Right atrium auricular region (tissue), 2 donors: ENCODE measurements around the gene SLC25A27. TPM values are rescaled to one million over a fixed set of nuclear protein-coding genes. Genes with fewer than 3 reads are reported as not detected.

Experiments
- DNase-seq: peaks from one replicate; pipeline ENCODE4 v3.0.0-alpha.2; 2019; ENCODE audit warnings: low spot score
- H3K27ac ChIP-seq, 2 donors: fragments of 200-600 bp; sonication (generic); 1 replicate in 1 of 2; 2 replicates in 1 of 2; pipeline ENCODE4 v1.5.1; 2016 to 2019
- H3K27me3 ChIP-seq, 2 donors: fragments of 200-600 bp; sonication (generic); one replicate each; pipeline versions ENCODE4 v1.5.1 to v1.6.0; 2017 to 2019
- H3K36me3 ChIP-seq: fragments of 200-600 bp; sonication (generic); one replicate; pipeline ENCODE4 v1.5.1; 2016
- H3K4me1 ChIP-seq, 2 donors: fragments of 200-600 bp; sonication (generic); one replicate each; pipeline versions ENCODE4 v1.5.1 to v1.6.0; 2017 to 2019
- H3K4me3 ChIP-seq, 2 donors: fragments of 200-600 bp; sonication (generic); 1 replicate in 1 of 2; 2 replicates in 1 of 2; pipeline ENCODE4 v1.5.1; 2017 to 2019; ENCODE audit warnings: mild to moderate bottlenecking in 1 of 2, moderate library complexity in 1 of 2
- H3K9me3 ChIP-seq, 2 donors: fragments of 200-600 bp; sonication (generic); one replicate each; pipeline ENCODE4 v1.5.1; 2019
- CTCF ChIP-seq, 2 donors: fragments of 200-600 bp; sonication (generic); IDR thresholded peaks; one replicate each; pipeline ENCODE4 v1.5.1; 2019; ENCODE audit warnings: antibody characterized with exemption in 2 of 2
- total RNA-seq, 2 donors: library from RNA; depleted of rRNA; stranded (reverse); fragments of >200 nt; gene quantifications; one replicate each; pipeline ENCODE4 v1.1.0, GENCODE V29; 2016

The SLC25A27 gene
- total RNA-seq, 2 donors from 2014 or later = 6.2 to 7.5 TPM

GRCh38 chr6:46706464-46706863 is 53.7 kb downstream of the SLC25A27 start:
- no peaks in the 10 kb centered on the region for H3K27me3 ChIP-seq
- DNase-seq = no peak
- H3K27ac ChIP-seq = no peak overlapping the region
- TF ChIP-seq CTCF (IDR thresholded peaks at IDR 0.05) = no peak
- H3K36me3 ChIP-seq = no peaks in the 10 kb centered on the region
- H3K4me3 ChIP-seq = no peak overlapping the region
- H3K4me1 ChIP-seq = no peaks in the 10 kb centered on the region
- no peaks in the 10 kb centered on the region for H3K9me3 ChIP-seq

GRCh38 chr6:46711491-46711890 is 58.7 kb downstream of the SLC25A27 start:
- DNase-seq = no peak
- no peak for TF ChIP-seq CTCF (IDR thresholded peaks at IDR 0.05)
- H3K36me3 ChIP-seq = no peaks in the 10 kb centered on the region

GRCh38 chr6:46715141-46715540 is 62.4 kb downstream of the SLC25A27 start:
- Histone ChIP-seq H3K36me3 (no peaks in the 10 kb centered on the region), H3K4me1 (no peaks in the 10 kb centered on the region), H3K27me3 (no peaks in the 10 kb centered on the region), H3K4me3 (no peak overlapping the region), H3K27ac (no peak overlapping the region), H3K9me3 (no peaks in the 10 kb centered on the region)
- TF ChIP-seq CTCF (IDR thresholded peaks at IDR 0.05) = no peak
- DNase-seq = no peak

More at GRCh38 chr6:46711491-46711890, 58.7 kb downstream of the SLC25A27 start:
- Histone ChIP-seq H3K27me3 (no peaks in the 10 kb centered on the region), H3K4me3 (no peak overlapping the region), H3K9me3 (no peaks in the 10 kb centered on the region), H3K27ac (no peak overlapping the region), H3K4me1 (no peaks in the 10 kb centered on the region)

- H3K27ac ChIP-seq = no peak overlapping the region
- DNase-seq = no peak
- H3K4me1 ChIP-seq = no peaks in the 10 kb centered on the region
- no peaks in the 10 kb centered on the region for H3K36me3 ChIP-seq
- H3K27me3 ChIP-seq = no peaks in the 10 kb centered on the region
- H3K9me3 ChIP-seq = no peaks in the 10 kb centered on the region
- H3K4me3 ChIP-seq = no peak overlapping the region
- no peak for TF ChIP-seq CTCF (IDR thresholded peaks at IDR 0.05)
Observed at GRCh38 chr6:46719099-46719498, 66.3 kb downstream of the SLC25A27 start.

GRCh38 chr6:46720401-46720800 is 67.6 kb downstream of the SLC25A27 start:
- TF ChIP-seq CTCF (IDR thresholded peaks at IDR 0.05) = no peak
- Histone ChIP-seq H3K4me3 (no peak overlapping the region), H3K27ac (no peak overlapping the region), H3K27me3 (no peaks in the 10 kb centered on the region), H3K4me1 (no peaks in the 10 kb centered on the region), H3K9me3 (no peaks in the 10 kb centered on the region), H3K36me3 (no peaks in the 10 kb centered on the region)
- DNase-seq = no peak

Other genes with a start within 250 kb of the SLC25A27 start
- gene RCAN2, start 161.5 kb upstream of the SLC25A27 start, total RNA-seq = 100 to 1,000 TPM in 1 of 2 donors, 10 to 100 TPM in 1; 96.5 to 210 TPM
- 1 to 10 TPM; 6.3 to 7.0 TPM for gene CYP39A1, start 157 bp upstream of the SLC25A27 start, total RNA-seq
- gene TDRD6, start 34.9 kb downstream of the SLC25A27 start, total RNA-seq = under 1 TPM; 0.12 to 0.37 TPM
- under 1 TPM; 0.26 to 0.63 TPM for gene PLA2G7, start 82.4 kb downstream of the SLC25A27 start, total RNA-seq
- not detected for gene ANKRD66, start 94.0 kb downstream of the SLC25A27 start, total RNA-seq
- not detected for gene MEP1A, start 140.4 kb downstream of the SLC25A27 start, total RNA-seq